Chondrocyte (in vitro differentiated cells): Measurements from ENCODE around the gene TMEM115. TPM values are rescaled to one million over a fixed set of nuclear protein-coding genes. Genes with fewer than 3 reads are reported as not detected.

Source experiments
- DNase-seq: peaks from one replicate; pipeline ENCODE4 v3.0.0; 2021; ENCODE audit warnings: mixed read lengths, low spot score
- H3K27ac Mint-ChIP-seq: one replicate; pipeline ENCODE4 v1.8.0; 2021; ENCODE audit warnings: mild to moderate bottlenecking, moderate library complexity, mixed read lengths; ENCODE audit not compliant: unreplicated experiment
- H3K27me3 Mint-ChIP-seq: 2 replicates; pipeline ENCODE4 v1.8.0; 2021; ENCODE audit warnings: low read depth, mixed read lengths
- H3K36me3 Mint-ChIP-seq: 2 replicates; pipeline ENCODE4 v1.8.0; 2021; ENCODE audit warnings: low read depth, mixed read lengths
- H3K4me1 Mint-ChIP-seq: 2 replicates; pipeline ENCODE4 v1.8.0; 2021; ENCODE audit warnings: low read depth, mild to moderate bottlenecking, mixed read lengths
- H3K4me3 Mint-ChIP-seq: one replicate; pipeline ENCODE4 v1.8.0; 2021; ENCODE audit warnings: mild to moderate bottlenecking, moderate library complexity, mixed read lengths; ENCODE audit not compliant: unreplicated experiment
- H3K9me3 Mint-ChIP-seq: 2 replicates; pipeline ENCODE4 v1.8.0; 2021; ENCODE audit warnings: low read depth, mixed read lengths
- total RNA-seq: library from RNA; stranded (reverse); gene quantifications from 3 replicates; pipeline ENCODE4 v1.2.1, GENCODE V29; 2021
- TF ChIP-seq, protein P1 (sequence below): fragments of 200-600 bp; sonication (generic); IDR thresholded peaks from 2 replicates; pipeline ENCODE4 v1.5.0; 2021; ENCODE audit warnings: antibody characterized with exemption, mild to moderate bottlenecking, moderate library complexity

Gene TMEM115
- total RNA-seq, 1 donor from 2014 or later = 50.4 TPM

DNA sequence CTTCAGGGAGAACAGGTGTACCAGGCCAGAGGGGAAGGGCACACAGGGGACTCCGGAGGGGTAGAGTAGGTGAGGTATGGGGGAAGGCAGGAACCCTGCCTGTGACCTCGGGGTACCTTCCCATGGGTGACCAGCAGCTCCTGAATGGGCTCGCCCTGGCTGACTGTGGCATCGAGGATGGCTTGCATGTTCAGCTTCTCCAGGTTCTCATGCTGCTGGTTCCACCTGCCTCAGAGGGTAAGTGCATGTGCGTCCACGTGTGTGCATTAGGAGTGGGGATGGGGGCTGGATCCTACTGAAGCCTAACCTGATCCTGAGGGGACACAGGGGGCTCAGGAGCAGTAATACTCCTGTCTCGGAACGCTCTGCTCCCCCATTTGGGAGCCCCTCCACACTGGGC, 14.3 kb downstream of the TMEM115 start:
- H3K4me3 Mint-ChIP-seq = peak overlapping the region; percentile 67
- H3K9me3 Mint-ChIP-seq = no peaks in the 10 kb centered on the region
- TF ChIP-seq, protein P1, sequence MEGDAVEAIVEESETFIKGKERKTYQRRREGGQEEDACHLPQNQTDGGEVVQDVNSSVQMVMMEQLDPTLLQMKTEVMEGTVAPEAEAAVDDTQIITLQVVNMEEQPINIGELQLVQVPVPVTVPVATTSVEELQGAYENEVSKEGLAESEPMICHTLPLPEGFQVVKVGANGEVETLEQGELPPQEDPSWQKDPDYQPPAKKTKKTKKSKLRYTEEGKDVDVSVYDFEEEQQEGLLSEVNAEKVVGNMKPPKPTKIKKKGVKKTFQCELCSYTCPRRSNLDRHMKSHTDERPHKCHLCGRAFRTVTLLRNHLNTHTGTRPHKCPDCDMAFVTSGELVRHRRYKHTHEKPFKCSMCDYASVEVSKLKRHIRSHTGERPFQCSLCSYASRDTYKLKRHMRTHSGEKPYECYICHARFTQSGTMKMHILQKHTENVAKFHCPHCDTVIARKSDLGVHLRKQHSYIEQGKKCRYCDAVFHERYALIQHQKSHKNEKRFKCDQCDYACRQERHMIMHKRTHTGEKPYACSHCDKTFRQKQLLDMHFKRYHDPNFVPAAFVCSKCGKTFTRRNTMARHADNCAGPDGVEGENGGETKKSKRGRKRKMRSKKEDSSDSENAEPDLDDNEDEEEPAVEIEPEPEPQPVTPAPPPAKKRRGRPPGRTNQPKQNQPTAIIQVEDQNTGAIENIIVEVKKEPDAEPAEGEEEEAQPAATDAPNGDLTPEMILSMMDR = no peak
- peaks cover 1% of the 10 kb centered on the region for H3K36me3 Mint-ChIP-seq
- no peaks in the 10 kb centered on the region for H3K27me3 Mint-ChIP-seq
- no peak for DNase-seq
- H3K27ac Mint-ChIP-seq = no peak overlapping the region
- peaks cover 20% of the 10 kb centered on the region for H3K4me1 Mint-ChIP-seq

DNA sequence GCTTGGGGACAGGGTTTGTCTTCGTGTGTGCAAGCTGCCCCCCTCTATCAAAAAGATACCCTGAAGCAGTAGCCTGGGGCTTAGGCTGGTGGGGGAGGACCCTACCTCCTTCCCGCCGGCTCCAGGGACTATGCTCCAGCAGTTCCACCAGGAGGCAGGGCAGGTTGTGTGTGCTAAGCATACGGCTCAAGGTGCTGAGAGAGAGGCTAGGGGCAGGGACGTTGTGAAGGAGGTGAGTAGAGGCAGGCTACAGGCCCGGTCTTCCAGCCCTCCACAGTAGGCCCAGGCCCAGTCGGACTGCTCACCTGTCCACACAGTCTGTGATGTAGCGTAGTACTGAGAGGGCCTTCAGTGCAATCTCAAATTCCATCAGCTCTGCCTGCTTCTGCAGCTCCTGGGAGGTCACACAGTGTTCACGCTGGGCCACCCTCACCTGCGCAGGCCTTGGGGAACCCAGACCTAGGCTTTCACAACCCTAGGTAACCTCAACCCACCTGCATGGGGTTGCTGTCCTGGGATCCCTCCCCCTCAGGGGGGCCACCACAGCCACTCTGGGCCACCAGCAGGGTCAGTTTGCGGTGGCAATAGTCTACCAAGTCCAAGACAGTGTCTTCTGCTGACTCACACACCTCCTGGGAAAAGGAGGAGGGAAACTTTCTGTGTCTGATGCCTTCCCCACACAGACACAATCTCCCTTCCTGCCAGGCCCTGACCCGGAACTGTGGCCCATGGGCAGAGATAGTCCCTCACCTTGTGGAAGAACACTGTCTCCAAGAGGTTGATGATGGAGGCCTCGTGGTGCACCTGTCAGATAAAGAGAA, 16.3 kb downstream of the TMEM115 start:
- H3K27ac Mint-ChIP-seq = no peak overlapping the region
- no peak overlapping the region for H3K4me3 Mint-ChIP-seq
- DNase-seq = no peak
- TF ChIP-seq, protein P1 = no peak
- H3K9me3 Mint-ChIP-seq = no peaks in the 10 kb centered on the region
- H3K36me3 Mint-ChIP-seq = no peaks in the 10 kb centered on the region
- peaks cover 31% of the 10 kb centered on the region for H3K4me1 Mint-ChIP-seq
- H3K27me3 Mint-ChIP-seq = no peaks in the 10 kb centered on the region

DNA sequence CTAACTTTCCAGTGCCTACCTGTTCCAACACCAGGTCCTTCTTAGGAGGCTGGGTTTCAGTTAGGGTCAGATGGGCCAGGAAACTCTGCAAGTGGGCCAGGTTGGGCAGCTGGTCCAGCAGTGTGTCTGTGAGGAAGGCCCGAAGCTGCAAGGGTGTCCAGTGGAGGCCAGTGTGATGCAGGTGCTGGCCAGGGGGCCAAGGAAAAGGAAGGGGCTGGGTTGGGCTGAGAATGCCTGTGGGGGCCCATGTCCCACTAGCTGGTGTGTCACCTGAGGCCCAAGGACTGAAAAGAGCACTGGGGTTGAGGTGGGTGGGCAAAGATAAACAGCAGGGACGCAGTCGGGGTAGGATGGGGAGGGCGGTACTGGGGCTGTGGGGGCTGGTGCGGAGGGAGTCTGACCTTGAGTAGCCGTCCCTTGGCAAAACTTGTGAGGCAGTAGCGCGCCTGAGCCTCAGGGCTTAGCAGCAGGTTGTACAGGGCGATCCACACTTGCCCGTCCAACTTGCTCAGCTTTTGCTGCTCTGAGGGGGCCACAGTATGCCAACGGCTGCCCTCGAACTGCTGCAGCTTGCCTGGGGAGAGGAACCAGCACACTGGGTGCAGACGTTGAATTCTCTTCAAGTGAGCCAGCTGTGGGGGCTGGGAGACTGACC, 17.2 kb downstream of the TMEM115 start:
- TF ChIP-seq, protein P1 = no peak
- Mint-ChIP-seq H3K27me3 (no peaks in the 10 kb centered on the region), H3K4me3 (no peak overlapping the region), H3K36me3 (no peaks in the 10 kb centered on the region), H3K27ac (no peak overlapping the region), H3K4me1 (peaks cover 29% of the 10 kb centered on the region), H3K9me3 (no peaks in the 10 kb centered on the region)
- no peak for DNase-seq

DNA sequence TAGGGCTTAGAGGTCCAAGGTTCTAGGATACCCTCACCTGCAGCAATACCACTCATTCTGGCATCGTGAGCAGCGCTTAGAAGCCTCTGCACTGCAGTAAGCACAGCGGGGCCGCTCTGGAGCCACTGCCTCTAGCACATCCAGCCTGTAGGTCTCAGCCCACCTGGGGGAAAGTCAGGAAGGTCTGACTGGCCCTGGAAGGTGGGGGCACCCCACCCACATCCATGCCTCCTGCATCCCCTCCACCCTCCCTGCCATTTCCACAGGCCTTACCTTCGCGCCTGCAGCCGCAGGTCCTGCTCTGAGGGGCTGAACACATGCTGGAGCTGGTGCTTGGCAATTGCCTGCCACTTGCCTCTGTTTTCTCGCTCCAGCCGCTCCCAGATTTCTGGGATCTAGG, 17.8 kb downstream of the TMEM115 start:
- H3K27ac Mint-ChIP-seq = no peak overlapping the region
- peaks cover 29% of the 10 kb centered on the region for H3K4me1 Mint-ChIP-seq
- TF ChIP-seq, protein P1 = no peak
- no peaks in the 10 kb centered on the region for H3K27me3 Mint-ChIP-seq
- no peak for DNase-seq
- H3K4me3 Mint-ChIP-seq = no peak overlapping the region
- H3K36me3 Mint-ChIP-seq = no peaks in the 10 kb centered on the region
- H3K9me3 Mint-ChIP-seq = no peaks in the 10 kb centered on the region

DNA sequence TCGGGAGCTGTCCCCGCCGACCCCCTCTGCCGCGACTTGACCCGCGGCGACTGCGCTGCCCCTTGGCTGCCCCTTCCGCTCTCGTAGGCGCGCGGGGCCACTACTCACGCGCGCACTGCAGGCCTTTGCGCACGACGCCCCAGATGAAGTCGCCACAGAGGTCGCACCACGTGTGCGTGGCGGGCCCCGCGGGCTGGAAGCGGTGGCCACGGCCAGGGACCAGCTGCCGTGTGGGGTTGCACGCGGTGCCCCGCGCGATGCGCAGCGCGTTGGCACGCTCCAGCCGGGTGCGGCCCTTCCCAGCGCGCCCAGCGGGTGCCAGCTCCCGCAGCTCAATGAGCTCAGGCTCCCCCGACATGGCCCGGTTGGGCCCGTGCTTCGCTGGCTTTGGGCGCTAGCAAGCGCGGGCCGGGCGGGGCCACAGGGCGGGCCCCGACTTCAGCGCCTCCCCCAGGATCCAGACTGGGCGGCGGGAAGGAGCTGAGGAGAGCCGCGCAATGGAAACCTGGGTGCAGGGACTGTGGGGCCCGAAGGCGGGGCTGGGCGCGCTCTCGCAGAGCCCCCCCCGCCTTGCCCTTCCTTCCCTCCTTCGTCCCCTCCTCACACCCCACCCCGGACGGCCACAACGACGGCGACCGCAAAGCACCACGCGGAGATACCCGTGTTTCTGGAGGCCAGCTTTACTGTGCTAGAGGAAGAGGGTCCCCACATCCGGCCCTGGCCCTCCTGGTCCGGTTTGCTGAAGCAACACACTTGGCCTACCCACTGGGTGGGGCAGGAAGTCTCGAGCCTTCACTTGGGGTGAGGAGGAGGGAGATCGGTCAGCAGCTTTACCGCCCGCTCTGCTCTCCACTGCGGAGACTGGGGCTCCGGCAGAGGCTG, 18.6 kb downstream of the TMEM115 start, which contains the start of gene RASSF1:
RASSF1 (minus strand) TSS at position 389 of the 882 bp plus-strand sequence; CDS start at position 358, 31 bp downstream.
- Mint-ChIP-seq H3K36me3 (no peaks in the 10 kb centered on the region), H3K9me3 (no peaks in the 10 kb centered on the region), H3K27ac (no peak within 1 kb of the TSS), H3K27me3 (no peaks in the 10 kb centered on the region), H3K4me1 (peaks cover 33% of the 10 kb centered on the region), H3K4me3 (peak within 1 kb of the TSS; percentile 19)
- no peak for DNase-seq
- TF ChIP-seq, protein P1 = no peak
